IMR-90 (cell line): ENCODE measurements around the gene LHPP. TPM values are rescaled to one million over a fixed set of nuclear protein-coding genes. Genes with fewer than 3 reads are reported as not detected.

Experiments
- ATAC-seq: fragments of 200-7000 bp; cut with Tn5 transposase; 2 replicates; pipeline ENCODE4 v1.9.1; 2020; ENCODE audit warnings: low read depth, mild to moderate bottlenecking, moderate library complexity
- BruUV-seq: library from RNA; stranded (reverse); fragments of 400-500 nt; replicated peaks from 2 replicates; lab custom pipeline; 2021; lab: Mats Ljungman, UMichigan
- CTCF ChIA-PET: fragments of 300-600 bp; formaldehyde crosslinking; extraction: SDS; loops from one replicate; lab custom pipeline; 2021; ENCODE audit warnings: antibody characterized with exemption; lab: Yijun Ruan, JAX
- POLR2A ChIA-PET: fragments of 300-600 bp; sonication (Branson Sonifier 250); formaldehyde crosslinking; loops from one replicate; lab custom pipeline; 2022; ENCODE audit warnings: antibody characterized with exemption; ENCODE audit not compliant: unreplicated experiment; lab: Charles Lee
- DNase-seq: peaks from one replicate; pipeline ENCODE4 v3.0.0; 2013
- H2AFZ ChIP-seq: replicated peaks from 2 replicates; pipeline ENCODE3; 2013; ENCODE audit warnings: low read length, mild to moderate bottlenecking; ENCODE audit not compliant: poor library complexity
- H2AK5ac ChIP-seq: 2 replicates; pipeline ENCODE4 v1.6.1; 2013; ENCODE audit warnings: low read depth, low read length, inconsistent platforms
- H2AK9ac ChIP-seq: replicated peaks from 2 replicates; pipeline ENCODE3; 2013; ENCODE audit warnings: mild to moderate bottlenecking, low read depth, low read length, moderate library complexity; ENCODE audit not compliant: poor library complexity
- H2BK120ac ChIP-seq: 2 replicates; pipeline ENCODE4 v1.6.1; 2013; ENCODE audit warnings: low read depth, low read length, inconsistent platforms
- H2BK15ac ChIP-seq: 3 replicates; pipeline ENCODE4 v1.6.1; 2013; ENCODE audit warnings: low read depth, low read length, inconsistent platforms
- H2BK20ac ChIP-seq: 2 replicates; pipeline ENCODE4 v1.6.1; 2013; ENCODE audit warnings: low read depth, mild to moderate bottlenecking, inconsistent platforms, low read length, moderate library complexity
- H2BK5ac ChIP-seq: 2 replicates; pipeline ENCODE4 v1.6.1; 2013; ENCODE audit warnings: mild to moderate bottlenecking, low read depth, low read length, inconsistent platforms; ENCODE audit not compliant: poor library complexity, severe bottlenecking
- H3K14ac ChIP-seq: replicated peaks from 2 replicates; pipeline ENCODE4 v1.6.1; 2013; ENCODE audit warnings: low read depth, low read length, inconsistent platforms
- H3K18ac ChIP-seq: 2 replicates; pipeline ENCODE4 v1.6.1; 2013; ENCODE audit warnings: low read depth, low read length, control low read depth
- H3K23ac ChIP-seq: 2 replicates; pipeline ENCODE4 v1.6.1; 2013; ENCODE audit warnings: low read depth, low read length, inconsistent platforms
- H3K27ac ChIP-seq: 2 replicates; pipeline ENCODE4 v1.5.1; 2013; ENCODE audit warnings: mild to moderate bottlenecking, control low read depth, low read length; ENCODE audit not compliant: insufficient read depth
- H3K27me3 ChIP-seq: 2 replicates; pipeline ENCODE4 v1.6.1; 2013; ENCODE audit warnings: low read length; ENCODE audit not compliant: control insufficient read depth, insufficient read depth
- H3K36me3 ChIP-seq: 2 replicates; pipeline ENCODE4 v1.6.1; 2013; ENCODE audit warnings: low read length, mixed read lengths; ENCODE audit not compliant: control insufficient read depth, insufficient read depth
- H3K4ac ChIP-seq: 2 replicates; pipeline ENCODE4 v1.6.1; 2013; ENCODE audit warnings: low read depth, low read length, inconsistent platforms
- H3K4me1 ChIP-seq: 2 replicates; pipeline ENCODE4 v1.6.1; 2013; ENCODE audit warnings: low read length, mixed read lengths; ENCODE audit not compliant: control insufficient read depth, insufficient read depth
- H3K4me2 ChIP-seq: 2 replicates; pipeline ENCODE4 v1.6.1; 2013; ENCODE audit warnings: low read depth, mild to moderate bottlenecking, control low read depth, low read length, moderate library complexity
- H3K4me3 ChIP-seq: 2 replicates; pipeline ENCODE4 v1.5.1; 2013; ENCODE audit warnings: low read depth, mild to moderate bottlenecking, control low read depth, low read length, moderate library complexity; ENCODE audit not compliant: insufficient read depth
- H3K56ac ChIP-seq: 2 replicates; pipeline ENCODE4 v1.6.1; 2013; ENCODE audit warnings: low read length, inconsistent platforms; ENCODE audit not compliant: insufficient read depth; ENCODE audit errors: extremely low read depth
- H3K79me1 ChIP-seq, 2 experiments: 2 replicates each; pipeline ENCODE4 v1.6.1; 2013; ENCODE audit warnings: low read length in 2 of 2, inconsistent platforms in 1 of 2, low read depth in 1 of 2
- H3K9ac ChIP-seq: 2 replicates; pipeline ENCODE4 v1.6.1; 2013; ENCODE audit warnings: low read depth, low read length, control low read depth
- H3K9me1 ChIP-seq: 2 replicates; pipeline ENCODE4 v1.6.1; 2013; ENCODE audit warnings: low read length, inconsistent platforms; ENCODE audit not compliant: insufficient read depth
- H3K9me3 ChIP-seq: 2 replicates; pipeline ENCODE4 v1.6.1; 2013; ENCODE audit warnings: low read length; ENCODE audit not compliant: control insufficient read depth, insufficient read depth
- H4K20me1 ChIP-seq: 2 replicates; pipeline ENCODE4 v1.6.1; 2013; ENCODE audit warnings: low read length, inconsistent platforms; ENCODE audit not compliant: insufficient read depth
- H4K5ac ChIP-seq: 2 replicates; pipeline ENCODE4 v1.6.1; 2013; ENCODE audit warnings: mild to moderate bottlenecking, low read depth, low read length, control low read depth
- H4K8ac ChIP-seq, 2 experiments: 2 replicates each; pipeline ENCODE4 v1.6.1; 2013; ENCODE audit warnings: low read depth in 2 of 2, low read length in 2 of 2, control low read depth in 1 of 2, inconsistent platforms in 1 of 2
- H4K91ac ChIP-seq: 2 replicates; pipeline ENCODE4 v1.6.1; 2013; ENCODE audit warnings: low read depth, low read length, inconsistent platforms; ENCODE audit not compliant: insufficient read depth
- BHLHE40 ChIP-seq: fragments of 150-350 bp; IDR thresholded peaks from 2 replicates; pipeline ENCODE4 v1.6.1; 2016; ENCODE audit warnings: mild to moderate bottlenecking, low read depth, low read length
- CEBPB ChIP-seq: IDR thresholded peaks from 2 replicates; pipeline ENCODE4 v1.6.1; 2012; ENCODE audit warnings: low read depth, low read length, improper control_type of control experiment
- CHD1 ChIP-seq: IDR thresholded peaks from 2 replicates; pipeline ENCODE4 v1.6.1; 2012; ENCODE audit warnings: low read depth, low read length, improper control_type of control experiment
- MAFK ChIP-seq: IDR thresholded peaks from 2 replicates; pipeline ENCODE4 v1.6.1; 2012; ENCODE audit warnings: low read depth, low read length, improper control_type of control experiment
- MAZ ChIP-seq: IDR thresholded peaks from 2 replicates; pipeline ENCODE4 v1.6.1; 2012; ENCODE audit warnings: low read depth, mild to moderate bottlenecking, low read length, improper control_type of control experiment, moderate library complexity, borderline replicate concordance
- MXI1 ChIP-seq: IDR thresholded peaks from 2 replicates; pipeline ENCODE4 v1.6.1; 2012; ENCODE audit warnings: low read depth, mild to moderate bottlenecking, low read length, moderate library complexity, borderline replicate concordance
- NFE2L2 ChIP-seq: fragments of 150-350 bp; IDR thresholded peaks from 2 replicates; pipeline ENCODE4 v1.6.1; 2016; ENCODE audit warnings: low read depth, mild to moderate bottlenecking, low read length
- POLR2A ChIP-seq: IDR thresholded peaks from 2 replicates; pipeline ENCODE4 v1.6.1; 2012; ENCODE audit warnings: mild to moderate bottlenecking, low read depth, low read length
- RAD21 ChIP-seq: IDR thresholded peaks from 2 replicates; pipeline ENCODE4 v1.6.1; 2012; ENCODE audit warnings: low read length, improper control_type of control experiment
- RCOR1 ChIP-seq: IDR thresholded peaks from 2 replicates; pipeline ENCODE4 v1.6.1; 2012; ENCODE audit warnings: mild to moderate bottlenecking, low read length, improper control_type of control experiment; ENCODE audit not compliant: insufficient replicate concordance
- SMC3 ChIP-seq: fragments of 150-350 bp; IDR thresholded peaks from 2 replicates; pipeline ENCODE4 v1.6.1; 2016; ENCODE audit warnings: low read depth, mild to moderate bottlenecking, antibody characterized with exemption, low read length, moderate library complexity
- WGBS, 2 experiments: methylation state at CpG; one replicate each; pipeline versions ENCODE4 v1.1.5 to v1.1.7; 2013; ENCODE audit warnings: missing lambda C conversion rate in 2 of 2; ENCODE audit not compliant: insufficient read length in 1 of 2; ENCODE audit errors: extremely low coverage in 2 of 2; 5-methylcytosine and 5-hydroxymethylcytosine counted together
- dilution Hi-C: fragments of 300-500 bp; cut with HindIII; formaldehyde crosslinking; loops from one replicate; pipeline ENCODE4 v1.14.3; 2018; ENCODE audit warnings: low sequenced_read_pairs; ENCODE audit not compliant: unreplicated experiment
- in situ Hi-C: fragments of 300-500 bp; cut with MboI; formaldehyde crosslinking; loops from 3 replicates; pipeline ENCODE4 v1.14.3; 2019; ENCODE audit warnings: low sequenced_read_pairs, inconsistent platforms, mixed read lengths
- intact Hi-C: fragments of 100-400 bp; cut with micrococcal nuclease; formaldehyde crosslinking; loops from 2 replicates; pipeline ENCODE4 v1.10.0; 2022
- polyA plus RNA-seq, 3 experiments: library from polyadenylated mRNA; depleted of rRNA; stranded (reverse); fragments of >200 nt; gene quantifications; 2 replicates each; pipeline ENCODE4 v1.2.3, GENCODE V29; 2012; ENCODE audit warnings: low replicate concordance in 1 of 3
- total RNA-seq: library from RNA; depleted of rRNA; stranded (reverse); fragments of >200 nt; gene quantifications from 2 replicates; pipeline ENCODE4 v1.2.3, GENCODE V29; 2012
- TF ChIP-seq, protein P1 (sequence below): fragments of 150-350 bp; IDR thresholded peaks from 2 replicates; pipeline ENCODE4 v1.6.1; 2017; ENCODE audit warnings: mild to moderate bottlenecking, antibody characterized with exemption, low read length, low read depth
- TF ChIP-seq, protein P2 (sequence below): fragments of 150-350 bp; IDR thresholded peaks from 2 replicates; pipeline ENCODE4 v1.6.1; 2016; ENCODE audit warnings: low read depth, mild to moderate bottlenecking, low read length, moderate library complexity, borderline replicate concordance

Gene LHPP
- total and polyA plus RNA-seq, 2 of the 4 experiments (the other 2 are of a cell fraction) = 2.7 to 8.3 TPM

DNA sequence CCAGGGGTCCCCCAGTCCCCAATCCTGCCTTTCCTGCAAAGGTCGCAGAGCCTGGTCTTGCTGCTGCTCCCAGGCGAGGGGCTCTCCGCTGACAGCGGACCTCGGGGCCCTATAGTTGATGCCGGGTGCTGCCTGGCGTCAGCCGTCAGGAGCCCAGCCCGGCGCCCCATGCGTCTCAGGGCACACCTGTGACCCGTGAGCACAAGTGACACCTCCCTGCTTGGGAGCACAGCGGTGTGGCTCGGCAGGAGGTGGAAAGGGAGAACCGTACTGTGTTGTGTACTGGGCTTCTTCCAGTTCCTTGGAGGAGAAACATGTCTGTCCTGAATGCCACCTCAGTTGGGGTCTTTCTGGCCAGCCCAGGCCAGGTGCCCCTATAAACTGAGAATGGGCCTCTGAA, 56.7 kb downstream of the LHPP start:
- H3K4me2 ChIP-seq = no peak overlapping the region
- intact Hi-C loops (loop anchor here (10.0 kb wide), 1 partner anchor 1876 kb away; no protein-coding TSS in a partner anchor), dilution Hi-C loops (no loop called here), in situ Hi-C loops (no loop called here)
- TF ChIP-seq, protein P1, sequence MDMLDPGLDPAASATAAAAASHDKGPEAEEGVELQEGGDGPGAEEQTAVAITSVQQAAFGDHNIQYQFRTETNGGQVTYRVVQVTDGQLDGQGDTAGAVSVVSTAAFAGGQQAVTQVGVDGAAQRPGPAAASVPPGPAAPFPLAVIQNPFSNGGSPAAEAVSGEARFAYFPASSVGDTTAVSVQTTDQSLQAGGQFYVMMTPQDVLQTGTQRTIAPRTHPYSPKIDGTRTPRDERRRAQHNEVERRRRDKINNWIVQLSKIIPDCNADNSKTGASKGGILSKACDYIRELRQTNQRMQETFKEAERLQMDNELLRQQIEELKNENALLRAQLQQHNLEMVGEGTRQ = no peak
- no peak for TF ChIP-seq MAZ
- no peak for TF ChIP-seq CEBPB
- TF ChIP-seq MXI1 = no peak
- TF ChIP-seq POLR2A = no peak
- no peak for TF ChIP-seq NFE2L2
- TF ChIP-seq SMC3 = no peak
- no peak for TF ChIP-seq MAFK
- TF ChIP-seq, protein P2, sequence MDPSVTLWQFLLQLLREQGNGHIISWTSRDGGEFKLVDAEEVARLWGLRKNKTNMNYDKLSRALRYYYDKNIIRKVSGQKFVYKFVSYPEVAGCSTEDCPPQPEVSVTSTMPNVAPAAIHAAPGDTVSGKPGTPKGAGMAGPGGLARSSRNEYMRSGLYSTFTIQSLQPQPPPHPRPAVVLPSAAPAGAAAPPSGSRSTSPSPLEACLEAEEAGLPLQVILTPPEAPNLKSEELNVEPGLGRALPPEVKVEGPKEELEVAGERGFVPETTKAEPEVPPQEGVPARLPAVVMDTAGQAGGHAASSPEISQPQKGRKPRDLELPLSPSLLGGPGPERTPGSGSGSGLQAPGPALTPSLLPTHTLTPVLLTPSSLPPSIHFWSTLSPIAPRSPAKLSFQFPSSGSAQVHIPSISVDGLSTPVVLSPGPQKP = no peak
- no peak for TF ChIP-seq RAD21
- TF ChIP-seq RCOR1 = no peak
- TF ChIP-seq BHLHE40 = no peak
- TF ChIP-seq CHD1 = no peak
- H3K23ac ChIP-seq = no peak overlapping the region
- no peaks in the 10 kb centered on the region for H3K9me1 ChIP-seq
- no peak overlapping the region for H2BK120ac ChIP-seq
- H3K4me1 ChIP-seq = peaks cover 4% of the 10 kb centered on the region; the same call in 1 of the 2 replicates
- H3K14ac ChIP-seq = no peak overlapping the region
- no peaks in the 10 kb centered on the region for H4K20me1 ChIP-seq
- no peaks in the 10 kb centered on the region for H3K36me3 ChIP-seq
- H4K8ac ChIP-seq = no peak overlapping the region
- no peak overlapping the region for H4K91ac ChIP-seq
- H3K27me3 ChIP-seq = peaks cover 2% of the 10 kb centered on the region; the same call in 1 of the 2 replicates
- no peaks in the 10 kb centered on the region for H3K9me3 ChIP-seq
- no peak overlapping the region for H3K4me3 ChIP-seq
- no peak overlapping the region for H2AFZ ChIP-seq
- ATAC-seq (no peak), DNase-seq (no peak)
- BruUV-seq = no TSS peak
- no peak overlapping the region for H3K27ac ChIP-seq
- no peak overlapping the region for H3K4ac ChIP-seq
- no peak overlapping the region for H3K18ac ChIP-seq
- H2AK5ac ChIP-seq = no peak overlapping the region
- no peak overlapping the region for H2AK9ac ChIP-seq
- no peak overlapping the region for H2BK5ac ChIP-seq
- H2BK15ac ChIP-seq = no peak overlapping the region
- no peak overlapping the region for H3K56ac ChIP-seq
- no peak overlapping the region for H2BK20ac ChIP-seq
- POLR2A ChIA-PET = no interaction called here
- H4K5ac ChIP-seq = no peak overlapping the region
- CTCF ChIA-PET = no interaction called here
- 95% methylated on average over 7 of the region's 15 CpGs; no CpG with 5 or more reads in 1 of the 2 experiments for WGBS, 2 experiments
- no peaks in the 10 kb centered on the region for H3K79me1 ChIP-seq
- no peak overlapping the region for H3K9ac ChIP-seq
